GM21576 (cell line): ENCODE results near the gene C10orf62.
"Not testable (repeated sequence)": the region's sequence is repeated elsewhere in the genome, so short reads cannot be mapped to it uniquely, and the experiment has no call there.

Source experiments
- ATAC-seq: cut with Tn5 transposase; IDR thresholded peaks from one replicate; pipeline ENCODE4 v1.9.1; 2021; ENCODE audit warnings: mild to moderate bottlenecking, moderate library complexity; ENCODE audit not compliant: unreplicated experiment

Gene C10orf62

DNA sequence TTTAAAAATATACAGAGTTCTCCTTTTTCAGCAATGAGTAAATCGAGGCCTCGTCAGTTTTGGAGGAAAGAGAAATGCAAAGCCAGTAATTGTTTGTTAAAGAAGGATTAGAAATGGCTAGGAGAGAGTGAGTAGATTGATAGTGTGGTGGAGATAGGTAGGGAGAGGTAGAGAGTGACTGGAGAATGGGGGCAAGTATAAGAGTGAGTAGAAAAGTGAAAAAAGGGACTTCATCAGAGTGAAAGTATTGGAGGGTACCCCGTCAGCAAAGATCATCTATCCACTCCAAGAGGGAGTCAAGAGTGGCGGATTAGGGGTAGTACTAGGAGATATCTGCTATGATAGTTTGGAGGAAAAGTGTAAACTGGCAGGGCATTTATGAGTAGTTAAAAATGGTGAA, 26.2 kb upstream of the C10orf62 start:
- no peak for ATAC-seq

DNA sequence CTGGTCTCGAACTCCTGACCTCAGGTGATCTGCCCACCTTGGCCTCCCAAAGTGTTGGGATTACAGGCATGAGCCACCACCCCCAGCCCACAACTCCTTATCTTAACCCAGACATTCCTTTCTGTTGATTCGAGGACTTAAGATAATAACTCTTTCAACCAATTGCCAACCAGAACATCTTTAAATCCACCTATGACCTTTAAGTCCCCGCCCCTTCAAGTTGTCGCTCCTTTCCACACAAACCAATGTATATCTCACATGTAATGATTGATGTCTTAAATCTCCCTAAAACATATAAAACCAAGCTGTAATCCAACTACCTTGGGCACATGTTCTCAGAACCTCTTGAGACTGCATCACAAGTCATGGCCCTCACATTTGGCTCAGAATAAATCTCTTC, 24.7 kb upstream of the C10orf62 start:
- ATAC-seq = no peak

GRCh38 chr10:97566336-97566996, 23.1 kb upstream of the C10orf62 start:
- ATAC-seq = no peak

DNA sequence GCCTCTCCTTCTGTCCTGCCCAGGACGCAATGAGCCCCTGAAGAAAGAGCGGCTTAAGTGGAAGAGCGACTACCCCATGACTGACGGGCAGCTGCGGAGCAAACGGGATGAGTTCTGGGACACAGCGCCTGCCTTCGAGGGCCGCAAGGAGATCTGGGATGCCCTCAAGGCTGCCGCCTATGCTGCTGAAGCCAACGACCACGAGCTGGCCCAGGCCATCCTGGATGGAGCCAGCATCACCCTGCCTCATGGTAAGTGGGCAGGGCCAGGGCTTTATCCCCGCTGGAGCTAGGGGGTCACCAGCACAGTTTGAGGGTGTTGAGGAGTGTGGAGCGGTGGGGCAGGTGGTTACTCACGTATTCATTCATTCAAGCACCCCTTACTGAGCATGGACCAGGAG, 21.6 kb upstream of the C10orf62 start:
- no peak for ATAC-seq

- no peak for ATAC-seq
Measured at GRCh38 chr10:97570146-97570788, 19.3 kb upstream of the C10orf62 start.

- no peak for ATAC-seq
Measured at GRCh38 chr10:97570789-97571471, 18.6 kb upstream of the C10orf62 start.

- ATAC-seq = no peak
Measured at GRCh38 chr10:97571622-97572021, 17.9 kb upstream of the C10orf62 start.

- peak; percentile 49 for ATAC-seq
Measured at GRCh38 chr10:97572214-97572989, 17.1 kb upstream of the C10orf62 start, which contains the start of gene ANKRD2. Gene ANKRD2 (plus strand): TSS chr10:97572779. CDS start chr10:97572789, 10 bp downstream.

DNA sequence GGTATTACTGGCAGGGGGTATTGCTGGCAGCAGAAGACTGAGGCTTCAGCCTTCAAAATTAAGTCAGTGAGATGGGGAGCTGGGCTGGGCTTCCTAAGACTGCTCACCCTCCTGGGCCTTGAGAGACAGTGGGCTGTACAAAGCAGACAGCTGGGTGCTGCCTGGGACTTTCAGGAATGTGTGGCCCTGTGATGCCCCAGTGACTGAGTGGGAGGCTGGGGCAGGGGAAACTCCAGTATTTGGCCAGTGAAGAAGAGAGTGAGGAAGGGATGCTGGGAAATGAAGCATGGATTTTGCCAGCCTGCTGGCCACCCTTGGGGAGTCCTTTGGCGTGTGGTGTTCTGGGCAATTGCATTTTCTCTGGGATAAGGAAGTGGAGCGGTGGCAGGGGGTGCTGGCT, 16.5 kb upstream of the C10orf62 start:
- no peak for ATAC-seq

DNA sequence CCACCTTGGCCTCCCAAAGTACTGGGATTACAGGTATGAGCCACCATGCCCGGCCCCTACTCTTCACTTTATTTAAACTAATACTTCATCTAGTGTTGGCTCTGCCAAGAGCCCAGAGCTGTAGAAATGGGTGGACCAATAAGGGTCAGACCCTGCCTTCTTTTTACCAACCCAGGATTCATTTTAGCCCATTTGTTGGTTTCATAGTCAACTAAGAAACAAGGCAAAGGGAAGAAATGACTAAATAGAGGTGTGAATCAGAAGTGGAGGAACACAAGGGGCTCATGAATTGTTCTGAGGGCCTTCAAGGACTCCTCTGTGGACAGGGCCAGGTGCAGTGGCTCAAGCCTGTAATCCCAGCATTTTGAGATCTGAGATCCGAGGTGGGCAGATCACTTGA, 15.8 kb upstream of the C10orf62 start:
- ATAC-seq = no peak

- no peak for ATAC-seq
Measured at GRCh38 chr10:97574374-97575126, 15.0 kb upstream of the C10orf62 start.

GRCh38 chr10:97575127-97575668, 14.3 kb upstream of the C10orf62 start:
- no peak for ATAC-seq

DNA sequence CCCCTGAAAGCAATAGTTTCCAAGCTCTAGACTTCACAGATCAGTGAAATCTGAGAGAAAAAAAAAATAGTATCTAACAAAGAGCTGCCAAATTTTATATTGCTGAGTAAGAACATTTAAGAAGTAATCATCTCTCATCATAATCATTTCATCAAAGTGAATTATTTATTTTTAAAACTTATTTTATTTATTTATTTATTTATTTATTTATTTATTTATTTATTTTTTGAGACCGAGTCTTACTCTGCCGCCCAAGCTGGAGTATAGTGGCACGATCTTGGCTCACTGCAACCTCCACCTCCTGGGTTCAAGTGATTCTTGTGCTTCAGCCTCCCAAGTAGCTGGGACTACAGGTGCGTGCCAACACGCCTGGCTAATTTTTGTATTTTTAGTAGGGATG, 13.0 kb upstream of the C10orf62 start:
- not testable (repeated sequence) for ATAC-seq

DNA sequence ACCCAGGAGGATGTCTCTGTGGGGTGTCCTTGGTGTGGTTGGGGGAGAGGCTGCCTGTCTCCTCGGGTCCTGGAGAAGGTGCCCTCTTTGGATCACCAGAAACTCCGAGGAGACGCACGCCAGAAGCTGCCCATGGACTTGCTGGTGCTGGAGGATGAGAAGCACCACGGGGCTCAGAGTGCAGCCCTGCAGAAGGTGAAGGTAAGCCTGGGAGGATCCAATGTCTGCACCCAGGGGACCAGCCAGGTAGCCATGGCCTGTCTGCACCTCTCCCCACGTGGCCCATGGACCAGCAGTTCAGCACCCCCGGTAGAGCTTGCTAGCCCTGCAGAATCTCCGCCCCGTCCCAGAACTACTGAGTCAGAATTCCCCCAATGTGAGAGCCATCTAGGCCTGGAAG, 11.8 kb upstream of the C10orf62 start:
- ATAC-seq = no peak

DNA sequence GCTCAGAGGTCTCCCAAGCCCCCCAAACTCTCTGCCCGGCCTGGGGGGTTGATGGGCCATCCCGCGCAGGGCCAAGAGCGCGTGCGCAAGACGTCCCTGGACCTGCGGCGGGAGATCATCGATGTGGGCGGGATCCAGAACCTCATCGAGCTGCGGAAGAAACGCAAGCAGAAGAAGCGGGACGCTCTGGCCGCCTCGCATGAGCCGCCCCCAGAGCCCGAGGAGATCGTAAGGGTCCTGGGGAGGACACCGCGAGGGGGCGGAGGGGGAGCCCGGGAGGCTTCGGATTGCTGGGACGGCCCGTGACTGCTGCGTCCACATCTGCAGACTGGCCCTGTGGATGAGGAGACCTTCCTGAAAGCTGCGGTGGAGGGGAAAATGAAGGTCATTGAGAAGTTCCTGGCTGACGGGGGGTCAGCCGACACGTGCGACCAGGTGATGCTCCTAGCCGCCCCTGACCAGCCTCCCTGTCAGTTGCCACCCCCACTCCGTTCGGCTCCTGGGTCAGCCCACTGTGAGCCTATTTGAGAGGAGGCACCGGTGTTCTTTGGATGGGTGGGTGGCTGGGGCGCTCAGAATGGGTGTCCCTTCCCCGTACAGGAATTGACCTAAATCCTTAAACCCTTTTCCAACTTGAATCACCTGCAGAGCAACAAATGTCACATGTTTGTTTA, 11.2 kb upstream of the C10orf62 start:
- no peak for ATAC-seq

DNA sequence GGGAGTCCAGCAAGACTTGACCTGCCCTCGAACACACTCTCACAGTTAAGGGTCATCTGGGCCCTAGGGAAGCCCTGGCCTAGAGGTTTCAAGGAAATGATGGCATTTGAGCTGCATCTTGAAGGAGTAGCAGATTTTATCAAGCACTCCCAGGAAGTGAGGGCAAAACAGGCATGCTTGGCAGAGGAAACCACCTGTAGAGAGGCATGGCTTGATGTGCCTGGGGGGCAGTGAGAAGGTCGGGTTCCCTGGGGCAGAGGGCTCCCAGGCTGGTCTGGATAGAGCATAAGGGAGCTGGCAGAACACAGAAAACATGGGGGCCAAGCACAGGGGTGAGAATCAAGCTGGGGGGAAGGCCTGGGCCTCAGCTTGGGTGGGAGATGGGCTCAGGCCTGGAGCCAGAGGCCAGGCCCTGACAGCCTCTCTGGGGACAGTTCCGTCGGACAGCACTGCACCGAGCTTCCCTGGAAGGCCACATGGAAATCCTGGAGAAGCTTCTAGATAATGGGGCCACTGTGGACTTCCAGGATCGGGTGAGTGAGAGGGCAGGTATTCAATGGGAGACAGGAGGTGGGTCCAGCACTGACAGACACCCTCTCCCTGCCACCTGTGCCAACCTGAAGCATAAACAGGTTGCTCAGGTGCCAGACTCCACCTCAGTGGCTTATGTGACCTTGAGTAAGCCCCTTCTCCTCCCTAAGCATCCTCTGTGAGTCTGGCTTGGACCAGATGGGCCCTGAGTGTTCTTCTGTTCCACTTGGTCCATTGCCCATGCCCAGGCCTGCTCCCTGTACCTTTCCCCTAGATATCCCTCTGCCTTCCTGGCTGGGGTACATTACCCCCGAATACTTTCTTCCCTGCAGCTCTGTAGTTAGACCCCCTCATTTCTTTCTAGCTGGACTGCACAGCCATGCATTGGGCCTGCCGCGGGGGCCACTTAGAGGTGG, 8.8 kb upstream of the C10orf62 start:
- ATAC-seq = no peak

- no peak for ATAC-seq
Measured at GRCh38 chr10:97582169-97582568, 7.4 kb upstream of the C10orf62 start.

DNA sequence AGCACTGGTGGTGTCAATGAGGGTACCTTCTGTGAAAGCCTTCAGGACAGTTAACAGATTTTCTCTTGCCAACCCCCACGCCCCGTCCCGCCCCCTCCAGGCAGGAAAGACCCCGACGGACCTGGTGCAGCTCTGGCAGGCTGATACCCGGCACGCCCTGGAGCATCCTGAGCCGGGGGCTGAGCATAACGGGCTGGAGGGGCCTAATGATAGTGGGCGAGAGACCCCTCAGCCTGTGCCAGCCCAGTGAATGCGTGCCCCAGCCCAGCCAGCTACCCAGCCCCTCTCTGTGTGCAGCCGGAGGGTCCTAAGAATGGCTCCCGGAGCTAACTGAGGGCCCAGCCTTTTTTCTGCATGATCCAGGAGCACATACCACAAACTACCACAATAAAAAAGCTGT, 6.0 kb upstream of the C10orf62 start:
- ATAC-seq = no peak
